ENCODE results near the gene CENPO.

The CENPO gene

GRCh38 chr2:24863641-24864040 is 70.4 kb downstream of the CENPO start:
- DNase-seq = no peak

- no peak for DNase-seq
These were observed 73.7 kb downstream of the CENPO start for GRCh38 chr2:24866946-24867345.

GRCh38 chr2:24870440-24870839 is 77.2 kb downstream of the CENPO start:
- no peak for DNase-seq

DNA sequence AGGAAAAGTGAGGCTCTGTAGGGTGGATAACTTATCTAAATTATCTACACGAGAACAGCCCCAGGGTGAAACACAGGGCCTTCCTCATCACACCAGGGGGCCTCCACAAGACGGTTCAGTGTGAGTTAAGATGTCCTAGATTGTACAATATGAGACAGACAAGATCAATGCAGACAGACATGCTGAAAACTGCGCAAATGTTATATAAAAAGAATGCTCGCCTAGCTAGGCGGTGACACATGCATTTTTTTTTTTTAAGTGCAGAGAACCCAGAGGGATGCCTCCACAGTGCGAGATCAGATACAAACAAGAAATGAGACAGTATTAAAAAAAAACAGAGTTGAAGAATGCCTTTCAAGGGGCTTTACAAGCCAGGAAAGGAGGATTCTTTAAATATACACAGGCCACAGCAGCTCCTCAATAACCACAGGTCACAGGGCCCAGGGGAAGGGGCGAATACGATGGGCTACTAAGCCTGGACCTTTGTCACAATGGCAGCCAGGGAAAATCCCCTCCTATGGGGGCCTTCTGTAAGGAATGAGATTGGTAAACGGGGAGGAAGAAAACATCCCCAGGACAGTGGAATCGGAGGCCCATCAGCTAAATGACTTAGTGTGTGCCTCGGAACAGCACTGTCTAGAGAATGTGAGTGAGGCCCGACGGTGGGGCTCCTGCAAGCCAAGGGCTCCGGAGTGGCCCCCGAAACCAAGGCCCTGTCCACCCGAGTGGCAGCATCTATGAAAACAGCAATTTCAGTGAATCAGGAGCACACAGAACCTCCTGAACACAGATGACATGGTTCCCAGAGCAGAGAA is 77.9 kb downstream of the CENPO start:
- DNase-seq = no peak

GRCh38 chr2:24871852-24872333 is 78.7 kb downstream of the CENPO start:
- no peak for DNase-seq
